Colon (tissue), 2 donors: ENCODE results near the gene PLEKHH1.

Experiments used
- FAIRE-seq: peaks from 2 replicates; lab custom pipeline; 2012; peaks lifted over from hg19 to GRCh38; lab: Jason Lieb, UNC
- donor health status: control.
- donor health status: control.

Gene PLEKHH1

DNA sequence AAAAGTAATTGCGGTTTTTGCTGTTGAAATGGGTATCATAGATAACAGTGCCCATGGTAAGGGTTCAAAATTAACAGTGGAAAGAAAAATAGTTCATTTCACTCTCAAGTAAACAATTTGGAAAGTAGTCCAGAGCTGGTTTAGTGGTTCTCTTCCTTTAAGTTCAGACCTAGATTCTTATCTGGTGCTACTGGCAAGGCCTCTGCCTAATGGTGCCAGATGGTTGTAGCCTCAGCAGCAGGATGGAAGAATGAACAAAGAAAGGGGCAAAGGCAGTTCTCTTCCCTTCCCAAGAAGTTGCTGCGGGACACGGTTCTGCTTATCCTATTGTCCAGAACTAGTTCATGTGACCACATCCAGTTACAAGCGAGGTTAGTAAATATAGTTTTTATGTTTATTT, 97.1 kb downstream of the PLEKHH1 start:
- no peak for FAIRE-seq

- no peak for FAIRE-seq
These were observed 97.8 kb downstream of the PLEKHH1 start for GRCh38 chr14:67630938-67631337.

GRCh38 chr14:67633451-67634147, 100.5 kb downstream of the PLEKHH1 start:
- no peak for FAIRE-seq

- no peak for FAIRE-seq
These were observed 103.3 kb downstream of the PLEKHH1 start for GRCh38 chr14:67636361-67636919.

GRCh38 chr14:67638642-67639041, 105.6 kb downstream of the PLEKHH1 start:
- no peak for FAIRE-seq
